Measurements from ENCODE around the gene NLGN1. TPM values are rescaled to one million over a fixed set of nuclear protein-coding genes. Genes with fewer than 3 reads are reported as not detected.

Gene NLGN1
- total RNA-seq, 2 donors from 2014 or later, result 1.3 to 2.4 TPM

DNA sequence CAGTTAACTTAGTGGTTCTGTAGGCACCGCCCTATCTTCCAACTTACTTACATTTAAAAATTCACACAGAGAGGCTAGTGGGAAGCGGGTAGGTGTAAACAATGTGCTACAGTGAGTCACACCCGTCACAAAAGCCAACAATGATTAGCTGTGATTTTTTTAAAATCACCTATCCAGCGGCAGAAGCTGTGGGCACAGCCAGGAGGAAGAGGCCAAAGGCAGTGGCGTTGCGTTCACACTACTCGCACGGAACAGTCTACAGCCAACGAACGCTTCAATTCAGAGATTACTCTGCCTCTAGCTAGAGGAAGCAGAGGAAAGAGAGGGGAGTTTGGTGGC is 2.5 kb upstream of the NLGN1 start:
- peaks cover 0 to 38% of the 10 kb centered on the region in 2 donors for H3K4me1 ChIP-seq
- no peaks in the 10 kb centered on the region for H3K9me3 ChIP-seq
- peak overlapping the region; percentile 50 to 68 for H3K4me3 ChIP-seq
- H3K36me3 ChIP-seq, result no peaks in the 10 kb centered on the region
- no peak for DNase-seq (ENCODE audit: low spot score)
- TF ChIP-seq, protein P1, sequence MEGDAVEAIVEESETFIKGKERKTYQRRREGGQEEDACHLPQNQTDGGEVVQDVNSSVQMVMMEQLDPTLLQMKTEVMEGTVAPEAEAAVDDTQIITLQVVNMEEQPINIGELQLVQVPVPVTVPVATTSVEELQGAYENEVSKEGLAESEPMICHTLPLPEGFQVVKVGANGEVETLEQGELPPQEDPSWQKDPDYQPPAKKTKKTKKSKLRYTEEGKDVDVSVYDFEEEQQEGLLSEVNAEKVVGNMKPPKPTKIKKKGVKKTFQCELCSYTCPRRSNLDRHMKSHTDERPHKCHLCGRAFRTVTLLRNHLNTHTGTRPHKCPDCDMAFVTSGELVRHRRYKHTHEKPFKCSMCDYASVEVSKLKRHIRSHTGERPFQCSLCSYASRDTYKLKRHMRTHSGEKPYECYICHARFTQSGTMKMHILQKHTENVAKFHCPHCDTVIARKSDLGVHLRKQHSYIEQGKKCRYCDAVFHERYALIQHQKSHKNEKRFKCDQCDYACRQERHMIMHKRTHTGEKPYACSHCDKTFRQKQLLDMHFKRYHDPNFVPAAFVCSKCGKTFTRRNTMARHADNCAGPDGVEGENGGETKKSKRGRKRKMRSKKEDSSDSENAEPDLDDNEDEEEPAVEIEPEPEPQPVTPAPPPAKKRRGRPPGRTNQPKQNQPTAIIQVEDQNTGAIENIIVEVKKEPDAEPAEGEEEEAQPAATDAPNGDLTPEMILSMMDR (IDR thresholded peaks at IDR 0.05), result no peak
- no peaks in the 10 kb centered on the region for H3K27me3 ChIP-seq
- peak overlapping the region; percentile 73 to 79 for H3K27ac ChIP-seq

DNA sequence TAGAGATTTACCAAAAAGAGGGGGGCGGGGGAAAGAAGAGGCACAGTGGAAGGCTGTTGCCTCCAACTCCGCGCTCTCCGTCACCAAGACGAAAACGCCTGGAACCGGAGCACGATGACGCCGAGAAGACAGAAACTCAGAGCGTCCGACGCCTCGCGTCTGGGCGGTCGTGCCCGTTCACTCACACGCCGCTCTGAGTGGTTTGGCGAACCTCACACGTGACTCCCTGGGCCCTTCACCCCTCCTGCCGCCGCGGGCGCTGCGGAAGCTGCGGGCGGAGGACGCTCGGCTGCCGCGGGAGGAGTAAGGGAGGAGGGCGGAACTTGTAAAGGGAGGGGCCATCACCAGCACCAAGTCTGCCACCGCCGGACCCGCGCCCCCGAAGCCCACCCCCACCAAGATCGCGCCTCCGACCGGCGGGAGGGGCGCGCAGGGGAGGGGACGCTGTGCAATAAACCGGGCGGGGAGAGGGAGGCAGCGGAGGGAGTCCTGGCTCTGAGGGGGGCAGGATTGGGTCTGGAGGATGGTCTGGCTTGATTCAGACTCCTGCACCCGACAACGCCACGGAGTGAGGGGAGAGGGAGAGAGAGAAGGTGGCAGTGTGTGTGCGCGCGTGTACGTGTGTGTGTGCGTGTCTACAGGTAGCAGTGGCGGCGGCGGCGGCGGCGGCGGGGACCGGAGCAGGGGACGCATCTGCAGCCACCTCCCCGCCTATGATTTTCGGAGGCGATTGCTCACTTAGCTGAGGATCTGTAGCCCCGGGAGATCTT is 1.9 kb upstream of the NLGN1 start:
- DNase-seq (ENCODE audit: low spot score), result peak; percentile 90
- Histone ChIP-seq H3K9me3 (no peaks in the 10 kb centered on the region), H3K27me3 (no peaks in the 10 kb centered on the region), H3K4me1 (peaks cover 0 to 38% of the 10 kb centered on the region in 2 donors), H3K4me3 (peak overlapping the region; percentile 50 to 68), H3K36me3 (no peaks in the 10 kb centered on the region), H3K27ac (peak overlapping the region; percentile 73 to 79)
- TF ChIP-seq, protein P1 (IDR thresholded peaks at IDR 0.05), result peak in 1 of 2 donors; percentile 13

DNA sequence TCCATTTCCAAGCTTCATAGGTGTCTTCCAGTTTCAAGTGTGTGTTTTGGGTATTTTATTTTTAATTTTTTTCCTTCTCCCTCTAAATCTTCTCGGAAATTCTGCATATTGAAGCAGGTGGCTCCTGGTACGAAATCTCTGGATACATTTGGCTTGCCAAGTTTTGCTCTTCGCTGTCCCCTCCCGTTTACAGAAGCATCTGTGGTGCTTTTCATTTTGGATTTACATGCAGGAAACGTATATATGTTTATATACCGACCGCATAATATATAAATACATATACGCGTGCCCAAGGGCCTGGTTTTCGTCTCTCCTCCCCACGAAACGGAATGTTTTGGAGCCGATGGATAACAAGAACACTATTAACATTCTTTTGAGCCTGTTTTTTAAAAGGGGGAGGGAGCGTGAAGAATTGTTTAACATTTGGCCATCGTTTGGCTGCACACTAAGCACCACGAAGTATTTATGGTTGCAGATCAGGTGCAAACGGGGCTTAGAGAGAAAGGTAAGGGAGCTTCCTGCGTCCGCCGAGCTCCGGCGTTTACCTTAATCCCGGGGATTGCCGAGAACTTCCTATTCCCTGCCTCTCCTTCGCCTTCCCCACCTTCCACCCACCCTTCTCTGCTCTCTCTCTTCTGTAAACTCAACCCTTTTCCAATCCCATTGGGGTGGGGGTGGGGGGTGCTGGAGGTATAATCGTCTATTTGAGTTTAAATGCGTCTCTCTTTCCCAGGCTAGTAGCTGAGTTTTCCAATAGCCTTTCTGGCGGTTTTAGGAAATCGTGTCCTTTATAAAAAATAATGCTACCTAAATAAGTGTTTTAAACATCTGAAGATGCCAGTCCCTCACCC is 1.1 kb upstream of the NLGN1 start:
- DNase-seq (ENCODE audit: low spot score), result no peak
- H3K27ac ChIP-seq, result peak overlapping the region; percentile 73 to 79
- TF ChIP-seq, protein P1 (IDR thresholded peaks at IDR 0.05), result no peak

DNA sequence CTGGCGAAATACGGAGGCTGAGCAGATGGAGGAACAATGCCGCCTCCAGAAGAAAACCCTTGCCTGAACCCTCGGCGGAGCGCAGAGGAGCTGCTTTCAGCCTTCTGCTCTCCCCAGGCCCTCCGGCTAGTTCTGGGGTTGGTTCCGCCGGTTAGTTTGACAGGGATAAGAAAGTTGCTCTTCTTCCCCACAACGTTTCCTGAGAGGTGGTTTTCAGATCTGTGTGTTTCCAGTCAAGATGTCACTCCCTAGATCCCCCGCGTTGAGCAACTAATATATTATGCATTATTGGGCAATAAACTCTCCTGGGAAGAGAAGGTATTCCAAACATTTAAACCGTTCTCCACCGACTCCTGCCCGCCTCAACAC is 551 bp downstream of the NLGN1 start:
- H3K36me3 ChIP-seq, result no peaks in the 10 kb centered on the region
- H3K9me3 ChIP-seq, result no peaks in the 10 kb centered on the region
- peak overlapping the region; percentile 50 to 68 for H3K4me3 ChIP-seq
- H3K4me1 ChIP-seq, result peaks cover 0 to 38% of the 10 kb centered on the region in 2 donors
- peak overlapping the region; percentile 63 to 68 for H3K27ac ChIP-seq
- H3K27me3 ChIP-seq, result no peaks in the 10 kb centered on the region
- DNase-seq (ENCODE audit: low spot score), result no peak
- TF ChIP-seq, protein P1 (IDR thresholded peaks at IDR 0.05), result no peak

More for the DNA sequence above, 1.1 kb upstream of the NLGN1 start:
- Histone ChIP-seq H3K27me3 (no peaks in the 10 kb centered on the region), H3K4me3 (peak overlapping the region; percentile 50 to 68), H3K36me3 (no peaks in the 10 kb centered on the region), H3K4me1 (peaks cover 0 to 38% of the 10 kb centered on the region in 2 donors), H3K9me3 (no peaks in the 10 kb centered on the region)

DNA sequence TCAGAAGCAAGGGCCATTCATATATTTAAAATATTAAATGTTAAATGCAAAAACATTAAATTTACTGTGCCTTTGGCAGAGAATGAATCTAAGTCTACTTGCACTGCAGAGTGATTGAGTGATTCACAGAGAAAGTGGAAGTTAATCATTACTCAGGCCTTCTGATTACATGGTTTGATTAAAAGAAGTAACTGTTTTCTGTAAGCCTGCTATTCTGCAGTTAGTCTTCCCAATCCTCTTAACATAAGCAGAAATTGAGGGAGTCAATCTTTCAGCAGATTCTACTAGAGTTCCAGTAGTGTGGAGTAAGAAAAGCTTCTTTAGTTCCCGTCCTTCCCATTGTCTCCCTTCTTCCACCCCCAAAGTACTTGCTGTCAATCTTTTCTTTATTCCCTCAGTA is 1.5 kb downstream of the NLGN1 start:
- H3K27me3 ChIP-seq, result no peaks in the 10 kb centered on the region
- TF ChIP-seq, protein P1 (IDR thresholded peaks at IDR 0.05), result no peak
- H3K9me3 ChIP-seq, result no peaks in the 10 kb centered on the region
- H3K4me3 ChIP-seq, result no peak overlapping the region
- H3K4me1 ChIP-seq, result peaks cover 0 to 38% of the 10 kb centered on the region in 2 donors
- no peaks in the 10 kb centered on the region for H3K36me3 ChIP-seq
- no peak overlapping the region for H3K27ac ChIP-seq
- no peak for DNase-seq (ENCODE audit: low spot score)
